Activated CD4-positive, alpha-beta T cell treated with anti-CD3 and anti-CD28 coated beads, Interleukin-2, amount 10 ng/mL, durations not matched to agents 24 days and 14 days (primary cell): ENCODE measurements around the gene LRR1. TPM values are rescaled to one million over a fixed set of nuclear protein-coding genes. Genes with fewer than 3 reads are reported as not detected.

Experiments
- DNase-seq: peaks from one replicate; pipeline ENCODE4 v3.0.0; 2022
- H3K27ac Mint-ChIP-seq: one replicate; pipeline ENCODE4 v1.8.0; 2022; ENCODE audit warnings: mild to moderate bottlenecking, mixed read lengths
- H3K27me3 Mint-ChIP-seq: one replicate; pipeline ENCODE4 v1.8.0; 2022; ENCODE audit warnings: mixed read lengths
- H3K36me3 Mint-ChIP-seq: one replicate; pipeline ENCODE4 v1.8.0; 2022; ENCODE audit warnings: low read depth, mild to moderate bottlenecking, mixed read lengths
- H3K4me1 Mint-ChIP-seq: one replicate; pipeline ENCODE4 v1.8.0; 2021; ENCODE audit warnings: mixed read lengths
- H3K4me3 Mint-ChIP-seq: one replicate; pipeline ENCODE4 v1.8.0; 2022; ENCODE audit warnings: mild to moderate bottlenecking, moderate library complexity, mixed read lengths
- H3K9me3 Mint-ChIP-seq: one replicate; pipeline ENCODE4 v1.8.0; 2021; ENCODE audit warnings: mixed read lengths
- intact Hi-C: fragments of 100-400 bp; cut with micrococcal nuclease; formaldehyde crosslinking; loops from one replicate; pipeline ENCODE4 v1.15.1; 2023
- total RNA-seq: library from RNA; stranded (reverse); gene quantifications from 2 replicates; pipeline ENCODE4 v1.2.3, GENCODE V29; 2022

Gene LRR1, protein sequence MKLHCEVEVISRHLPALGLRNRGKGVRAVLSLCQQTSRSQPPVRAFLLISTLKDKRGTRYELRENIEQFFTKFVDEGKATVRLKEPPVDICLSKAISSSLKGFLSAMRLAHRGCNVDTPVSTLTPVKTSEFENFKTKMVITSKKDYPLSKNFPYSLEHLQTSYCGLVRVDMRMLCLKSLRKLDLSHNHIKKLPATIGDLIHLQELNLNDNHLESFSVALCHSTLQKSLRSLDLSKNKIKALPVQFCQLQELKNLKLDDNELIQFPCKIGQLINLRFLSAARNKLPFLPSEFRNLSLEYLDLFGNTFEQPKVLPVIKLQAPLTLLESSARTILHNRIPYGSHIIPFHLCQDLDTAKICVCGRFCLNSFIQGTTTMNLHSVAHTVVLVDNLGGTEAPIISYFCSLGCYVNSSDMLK
- 47.7 and 50.4 TPM in 2 replicates for total RNA-seq

GRCh38 chr14:49598485-49599300 lies at the start of gene LRR1:
Gene LRR1 (plus strand): TSS chr14:49598940. CDS start chr14:49599021, 81 bp downstream.
- H3K4me1 Mint-ChIP-seq, result peaks cover 25% of the 10 kb centered on the region
- intact Hi-C loops, result loop anchor here (1.0 kb wide), 4 partner anchors 12 to 518 kb away; partner anchors contain the start of genes MGAT2, POLE2, RPL36AL and RPS29

GRCh38 chr14:49549446-49549845 lies 49.3 kb upstream of the LRR1 start:
- intact Hi-C loops, result no loop called here

More at GRCh38 chr14:49598485-49599300, at the start of gene LRR1:
- DNase-seq, result peak; percentile 97
- H3K36me3 Mint-ChIP-seq, result peaks cover 29% of the 10 kb centered on the region
- no peaks in the 10 kb centered on the region for H3K27me3 Mint-ChIP-seq
- H3K27ac Mint-ChIP-seq, result peak within 1 kb of the TSS; percentile 94
- H3K9me3 Mint-ChIP-seq, result no peaks in the 10 kb centered on the region
- H3K4me3 Mint-ChIP-seq, result peak within 1 kb of the TSS; percentile 96

DNA sequence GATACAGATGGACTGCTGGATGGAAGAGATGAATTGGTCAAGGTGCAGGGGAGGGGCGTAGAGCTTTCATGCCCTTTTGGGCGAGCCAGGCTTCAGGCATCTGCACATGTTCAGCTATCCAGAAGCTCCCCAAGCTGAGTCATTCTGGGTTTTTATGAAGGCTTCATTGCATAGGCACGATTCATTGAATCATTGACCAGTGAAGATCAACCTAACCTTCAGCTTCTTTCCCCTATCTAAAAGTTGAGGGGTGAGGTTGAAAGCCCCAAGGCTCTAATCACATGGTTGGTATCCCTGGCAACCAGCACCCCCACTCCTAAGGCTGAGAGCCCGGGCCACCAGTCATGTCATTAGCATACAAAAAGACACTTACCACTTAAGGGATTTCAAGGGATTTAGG lies 48.9 kb upstream of the LRR1 start:
- Mint-ChIP-seq H3K4me1 (no peaks in the 10 kb centered on the region), H3K36me3 (no peaks in the 10 kb centered on the region), H3K27ac (no peak overlapping the region), H3K27me3 (peaks cover 20% of the 10 kb centered on the region), H3K4me3 (no peak overlapping the region), H3K9me3 (no peaks in the 10 kb centered on the region)
- intact Hi-C loops, result no loop called here
- DNase-seq, result no peak

More at GRCh38 chr14:49549446-49549845, 49.3 kb upstream of the LRR1 start:
- Mint-ChIP-seq H3K36me3 (no peaks in the 10 kb centered on the region), H3K4me3 (no peak overlapping the region), H3K4me1 (no peaks in the 10 kb centered on the region), H3K9me3 (no peaks in the 10 kb centered on the region), H3K27me3 (peaks cover 20% of the 10 kb centered on the region), H3K27ac (no peak overlapping the region)
- DNase-seq, result no peak

DNA sequence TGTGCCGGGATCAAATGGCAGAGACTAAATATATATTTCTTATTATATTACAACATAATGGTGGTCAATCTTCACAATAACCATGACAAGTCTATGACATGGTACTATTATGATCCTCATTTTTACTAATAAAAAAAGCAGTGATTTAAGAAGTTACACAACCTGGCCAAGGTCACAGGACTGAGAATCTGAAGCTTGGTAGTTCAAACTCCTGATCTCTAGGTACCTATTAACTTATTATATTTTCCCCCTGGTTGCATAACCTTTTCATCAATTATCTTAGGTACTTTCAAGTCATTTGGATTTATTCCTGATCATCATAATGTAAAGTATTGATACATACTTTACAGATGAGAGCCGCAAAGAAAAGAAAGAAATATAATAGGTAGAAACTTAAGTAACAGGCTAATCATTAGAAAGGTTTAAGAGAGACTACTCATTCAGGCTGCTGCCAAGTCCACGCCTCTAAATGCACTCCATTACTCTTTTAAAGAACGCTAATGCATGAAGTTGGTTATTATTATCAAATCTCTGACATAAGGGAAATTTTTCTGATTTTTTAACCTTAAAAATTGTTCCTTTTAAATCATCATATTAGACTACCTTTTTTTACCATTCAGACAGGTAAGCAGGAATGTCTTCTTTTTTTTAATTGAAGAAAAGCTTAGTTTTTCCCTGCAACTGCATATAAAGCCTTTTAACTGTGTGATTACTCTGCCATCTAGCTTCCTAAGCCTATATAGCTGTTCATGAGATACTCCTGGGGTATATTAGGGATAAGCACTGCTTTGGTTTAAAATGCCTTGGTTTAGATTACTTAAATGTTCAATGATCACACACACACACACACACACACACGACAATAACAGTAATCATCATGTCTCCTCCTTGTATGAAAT lies 48.2 kb upstream of the LRR1 start:
- Mint-ChIP-seq H3K27ac (no peak overlapping the region), H3K9me3 (no peaks in the 10 kb centered on the region), H3K27me3 (peaks cover 20% of the 10 kb centered on the region), H3K4me1 (no peaks in the 10 kb centered on the region), H3K36me3 (no peaks in the 10 kb centered on the region), H3K4me3 (no peak overlapping the region)
- intact Hi-C loops, result no loop called here
- no peak for DNase-seq

DNA sequence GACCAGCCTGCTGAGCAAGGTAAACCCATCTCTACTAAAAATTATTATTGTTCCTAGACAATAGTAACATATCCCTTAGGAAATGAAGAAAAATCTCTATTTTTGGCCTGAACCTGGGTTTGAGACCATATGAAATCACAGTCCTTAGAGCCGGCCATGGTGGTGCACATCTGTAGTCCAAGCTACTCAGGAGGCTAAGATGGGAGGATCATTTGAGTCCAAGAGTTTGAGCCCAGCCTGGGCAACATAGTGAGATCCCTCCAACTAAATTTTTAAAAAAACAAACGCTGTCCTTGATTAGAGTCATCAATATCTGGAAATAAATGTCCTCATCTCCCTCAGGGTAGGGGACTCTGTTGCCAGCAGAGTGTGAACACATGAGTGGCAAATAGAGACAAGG lies 47.2 kb upstream of the LRR1 start:
- H3K36me3 Mint-ChIP-seq, result no peaks in the 10 kb centered on the region
- H3K27ac Mint-ChIP-seq, result no peak overlapping the region
- DNase-seq, result no peak
- H3K4me1 Mint-ChIP-seq, result no peaks in the 10 kb centered on the region
- intact Hi-C loops, result no loop called here
- peaks cover 20% of the 10 kb centered on the region for H3K27me3 Mint-ChIP-seq
- H3K4me3 Mint-ChIP-seq, result no peak overlapping the region
- H3K9me3 Mint-ChIP-seq, result no peaks in the 10 kb centered on the region

DNA sequence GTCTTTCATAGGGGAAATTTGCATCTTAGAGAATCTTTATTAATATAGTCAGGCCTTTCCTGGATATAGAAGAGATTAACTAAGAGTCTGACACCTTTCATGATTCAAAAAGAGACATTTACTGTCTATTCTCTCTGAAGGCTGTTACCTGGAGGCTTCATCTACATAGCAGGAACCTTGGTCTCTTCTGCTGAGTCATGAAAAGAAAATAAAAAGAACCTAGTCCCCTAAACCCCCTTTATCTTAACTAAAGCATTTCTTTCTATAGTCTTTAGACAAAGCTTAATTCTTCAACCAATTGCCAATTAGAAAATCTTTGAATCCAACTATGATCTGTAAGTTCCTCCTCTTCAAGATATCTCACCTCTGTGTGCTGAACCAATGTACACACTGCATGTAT lies 45.6 kb upstream of the LRR1 start:
- intact Hi-C loops, result no loop called here
- Mint-ChIP-seq H3K4me1 (no peaks in the 10 kb centered on the region), H3K27ac (no peak overlapping the region), H3K27me3 (peaks cover 20% of the 10 kb centered on the region), H3K36me3 (no peaks in the 10 kb centered on the region), H3K4me3 (no peak overlapping the region), H3K9me3 (no peaks in the 10 kb centered on the region)
- no peak for DNase-seq

GRCh38 chr14:49553892-49554291 lies 44.8 kb upstream of the LRR1 start:
- H3K36me3 Mint-ChIP-seq, result no peaks in the 10 kb centered on the region
- H3K27ac Mint-ChIP-seq, result no peak overlapping the region
- H3K4me3 Mint-ChIP-seq, result no peak overlapping the region
- intact Hi-C loops, result no loop called here
- H3K27me3 Mint-ChIP-seq, result peaks cover 20% of the 10 kb centered on the region
- DNase-seq, result no peak
- no peaks in the 10 kb centered on the region for H3K4me1 Mint-ChIP-seq
- no peaks in the 10 kb centered on the region for H3K9me3 Mint-ChIP-seq

DNA sequence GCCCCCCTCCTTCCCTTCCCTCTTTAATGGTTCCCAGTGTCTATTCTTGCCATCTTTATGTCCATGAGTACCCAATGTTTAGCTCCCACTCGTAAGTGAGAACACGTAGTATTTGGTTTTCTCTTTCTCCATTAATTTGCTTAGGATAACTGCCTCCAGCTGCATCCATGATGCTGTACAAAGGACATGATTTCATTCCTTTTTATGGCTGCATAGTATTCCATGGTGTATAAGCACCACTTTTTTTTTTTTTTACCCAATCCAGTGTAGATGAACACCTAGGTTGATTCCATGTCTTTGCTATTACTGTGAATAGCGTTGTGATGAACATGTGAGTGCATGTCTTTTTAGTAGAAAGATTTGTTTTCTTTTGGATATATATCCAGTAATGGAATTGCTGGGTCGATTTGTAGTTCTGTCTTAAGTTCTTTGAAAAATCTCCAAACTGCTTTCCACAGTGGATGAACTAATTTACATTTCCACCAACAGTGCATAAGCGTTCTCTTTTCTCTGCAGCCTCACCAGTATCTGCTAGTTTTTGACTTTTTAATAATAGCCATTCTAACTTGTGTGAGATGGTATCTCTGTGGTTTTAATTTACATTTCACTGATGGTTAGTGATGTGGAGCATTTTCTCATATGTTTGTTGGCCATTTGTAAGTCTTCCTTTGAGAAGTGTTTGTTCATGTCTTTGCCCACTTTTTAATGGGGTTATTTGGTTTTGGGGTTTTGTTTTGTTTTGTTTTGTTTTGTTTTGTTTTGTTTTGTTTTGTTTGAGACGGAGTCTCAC lies 38.6 kb upstream of the LRR1 start:
- no peak for DNase-seq
- H3K9me3 Mint-ChIP-seq, result peaks cover 4% of the 10 kb centered on the region

DNA sequence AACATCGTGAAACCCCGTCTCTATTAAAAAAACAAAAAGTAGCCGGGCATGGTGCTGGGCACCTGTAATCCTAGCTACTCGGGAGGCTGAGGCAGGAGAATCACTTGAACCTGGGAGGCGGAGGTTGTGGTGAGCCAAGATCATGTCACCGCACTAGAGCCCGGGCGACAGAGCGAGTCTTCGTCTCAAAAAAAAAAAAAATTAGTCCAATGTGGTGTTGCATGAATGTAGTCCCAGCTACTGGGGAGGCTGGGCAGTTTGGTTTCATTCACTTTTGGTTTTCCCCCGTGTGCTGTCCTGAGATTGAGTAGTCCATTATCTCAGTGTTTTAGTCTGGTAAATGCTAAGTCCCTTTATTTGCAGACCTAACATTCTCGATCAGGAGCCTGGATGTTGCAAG lies 32.0 kb upstream of the LRR1 start:
- no peak for DNase-seq
- Mint-ChIP-seq H3K4me3 (no peak overlapping the region), H3K4me1 (no peaks in the 10 kb centered on the region), H3K27me3 (peaks cover 2% of the 10 kb centered on the region), H3K27ac (no peak overlapping the region), H3K36me3 (peaks cover 12% of the 10 kb centered on the region), H3K9me3 (peaks cover 4% of the 10 kb centered on the region)
- intact Hi-C loops, result no loop called here

More for the DNA sequence above, 38.6 kb upstream of the LRR1 start:
- Mint-ChIP-seq H3K36me3 (no peaks in the 10 kb centered on the region), H3K27me3 (peaks cover 4% of the 10 kb centered on the region), H3K4me1 (no peaks in the 10 kb centered on the region), H3K27ac (no peak overlapping the region), H3K4me3 (no peak overlapping the region)
- intact Hi-C loops, result no loop called here

DNA sequence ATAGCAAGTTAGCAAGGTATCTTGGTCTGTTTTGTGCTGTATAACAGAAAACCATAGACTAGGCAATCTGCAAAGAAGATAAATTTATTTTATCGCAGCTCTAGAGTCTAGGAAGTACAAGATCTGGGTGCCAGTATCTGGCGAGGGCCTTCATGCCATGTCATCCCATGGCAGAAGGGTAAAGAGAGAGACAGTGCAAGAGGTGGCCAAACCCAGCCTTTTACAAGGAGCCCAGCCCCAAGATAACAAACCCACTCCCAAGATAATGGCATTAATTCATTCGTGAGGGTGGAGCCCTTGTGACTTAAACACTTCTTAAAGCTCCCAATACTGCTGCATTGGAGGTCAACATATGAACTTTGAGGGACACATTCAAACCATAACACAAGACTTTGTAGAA lies 29.5 kb upstream of the LRR1 start:
- Mint-ChIP-seq H3K27ac (no peak overlapping the region), H3K9me3 (peaks cover 6% of the 10 kb centered on the region), H3K4me3 (no peak overlapping the region), H3K36me3 (peaks cover 32% of the 10 kb centered on the region), H3K27me3 (no peaks in the 10 kb centered on the region), H3K4me1 (peaks cover 1% of the 10 kb centered on the region)
- DNase-seq, result no peak
- intact Hi-C loops, result no loop called here

DNA sequence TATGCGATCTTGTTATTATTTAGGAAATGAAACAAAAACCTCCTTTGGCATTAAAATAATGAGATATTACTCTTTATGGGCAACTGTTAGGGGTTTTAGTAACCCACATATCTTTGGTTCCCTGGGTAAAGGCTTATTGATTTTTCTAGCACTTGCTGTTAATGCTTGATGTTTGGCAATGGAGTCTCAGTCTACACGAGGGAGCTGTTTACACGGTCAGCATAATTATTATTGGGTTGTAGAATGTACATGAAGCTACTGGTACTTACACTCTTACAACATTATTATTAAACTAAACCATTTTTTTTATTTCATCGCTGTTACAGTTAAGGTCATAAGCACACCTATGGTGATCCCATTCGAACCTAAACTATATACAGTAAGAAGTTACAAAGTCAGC lies 24.7 kb upstream of the LRR1 start:
- Mint-ChIP-seq H3K36me3 (peaks cover 63% of the 10 kb centered on the region), H3K4me3 (no peak overlapping the region), H3K27ac (no peak overlapping the region), H3K9me3 (peaks cover 6% of the 10 kb centered on the region), H3K4me1 (peaks cover 15% of the 10 kb centered on the region), H3K27me3 (no peaks in the 10 kb centered on the region)
- intact Hi-C loops, result no loop called here
- no peak for DNase-seq

- peaks cover 69% of the 10 kb centered on the region for H3K36me3 Mint-ChIP-seq
- H3K9me3 Mint-ChIP-seq, result no peaks in the 10 kb centered on the region
- no peaks in the 10 kb centered on the region for H3K27me3 Mint-ChIP-seq
- no peak for DNase-seq
- no peak overlapping the region for H3K4me3 Mint-ChIP-seq
- H3K4me1 Mint-ChIP-seq, result peaks cover 39% of the 10 kb centered on the region
- no peak overlapping the region for H3K27ac Mint-ChIP-seq
- intact Hi-C loops, result no loop called here
These were observed 20.6 kb upstream of the LRR1 start for GRCh38 chr14:49578141-49578540.

- H3K27me3 Mint-ChIP-seq, result no peaks in the 10 kb centered on the region
These were observed 18.9 kb upstream of the LRR1 start for GRCh38 chr14:49579841-49580240.

More at GRCh38 chr14:49579841-49580240, 18.9 kb upstream of the LRR1 start:
- intact Hi-C loops, result loop anchor here (10.0 kb wide), 1 partner anchor 1515 kb away; the partner anchor contains the start of gene TRIM9
- Mint-ChIP-seq H3K4me1 (peaks cover 44% of the 10 kb centered on the region), H3K36me3 (peaks cover 70% of the 10 kb centered on the region), H3K27ac (peak overlapping the region; percentile 2), H3K9me3 (no peaks in the 10 kb centered on the region), H3K4me3 (no peak overlapping the region)
- DNase-seq, result no peak
